Nephron (organoid): ENCODE data around the gene LTB.
A peak's percentile ranks its signal among the peaks of the same experiment; 100 is the strongest.

Source experiments
- H3K27ac Mint-ChIP-seq, 3 experiments: 2 replicates each; pipeline ENCODE4 v1.8.0; 2020; ENCODE audit warnings: mixed read lengths in 3 of 3, mild to moderate bottlenecking in 2 of 3, moderate library complexity in 1 of 3
- H3K27me3 Mint-ChIP-seq: 2 replicates; pipeline ENCODE4 v1.8.0; 2021; ENCODE audit warnings: low read depth, mild to moderate bottlenecking, moderate library complexity, mixed read lengths
- H3K36me3 Mint-ChIP-seq: 2 replicates; pipeline ENCODE4 v1.8.0; 2020; ENCODE audit warnings: low read depth, mixed read lengths
- H3K4me1 Mint-ChIP-seq: 2 replicates; pipeline ENCODE4 v1.8.0; 2020; ENCODE audit warnings: mixed read lengths
- H3K4me3 Mint-ChIP-seq, 3 experiments: 2 replicates each; pipeline ENCODE4 v1.8.0; 2020; ENCODE audit warnings: mild to moderate bottlenecking in 3 of 3, mixed read lengths in 3 of 3, moderate library complexity in 2 of 3
- H3K9me3 Mint-ChIP-seq: 2 replicates; pipeline ENCODE4 v1.8.0; 2020; ENCODE audit warnings: mixed read lengths
- TF ChIP-seq, protein P1 (sequence below), 3 experiments: fragments of 200-600 bp; sonication (generic); IDR thresholded peaks; one replicate each; pipeline ENCODE4 v1.5.0; 2021; ENCODE audit warnings: antibody characterized with exemption in 3 of 3; ENCODE audit not compliant: unreplicated experiment in 3 of 3

LTB gene

DNA sequence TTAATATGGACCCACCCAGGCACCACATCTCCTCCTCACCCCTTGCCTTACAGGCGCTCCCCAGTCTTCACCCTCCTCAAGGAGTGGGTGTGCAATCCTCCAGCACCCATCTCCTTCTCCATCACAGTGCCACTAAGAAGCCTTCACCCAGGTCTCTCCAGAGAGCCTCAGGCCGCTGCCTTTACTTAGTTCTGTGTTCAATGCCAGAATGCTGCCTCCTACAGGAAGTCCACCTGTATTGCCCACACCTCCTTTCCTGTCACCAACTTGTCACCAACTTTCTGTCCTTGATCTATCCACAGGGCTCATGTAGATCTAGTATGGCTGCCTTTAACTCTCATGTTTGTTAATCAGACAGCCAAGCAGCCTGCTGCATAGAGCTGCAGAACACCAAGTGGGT lies 3.3 kb upstream of the LTB start:
- no peaks in the 10 kb centered on the region for H3K36me3 Mint-ChIP-seq
- H3K9me3 Mint-ChIP-seq, result no peaks in the 10 kb centered on the region
- peaks cover 31% of the 10 kb centered on the region for H3K4me1 Mint-ChIP-seq
- peaks cover 11% of the 10 kb centered on the region for H3K27me3 Mint-ChIP-seq
- peak overlapping the region in 1 of 3 experiments; percentile 71 for H3K27ac Mint-ChIP-seq
- H3K4me3 Mint-ChIP-seq, result peak overlapping the region in 1 of 3 experiments; percentile 35
- TF ChIP-seq, protein P1, sequence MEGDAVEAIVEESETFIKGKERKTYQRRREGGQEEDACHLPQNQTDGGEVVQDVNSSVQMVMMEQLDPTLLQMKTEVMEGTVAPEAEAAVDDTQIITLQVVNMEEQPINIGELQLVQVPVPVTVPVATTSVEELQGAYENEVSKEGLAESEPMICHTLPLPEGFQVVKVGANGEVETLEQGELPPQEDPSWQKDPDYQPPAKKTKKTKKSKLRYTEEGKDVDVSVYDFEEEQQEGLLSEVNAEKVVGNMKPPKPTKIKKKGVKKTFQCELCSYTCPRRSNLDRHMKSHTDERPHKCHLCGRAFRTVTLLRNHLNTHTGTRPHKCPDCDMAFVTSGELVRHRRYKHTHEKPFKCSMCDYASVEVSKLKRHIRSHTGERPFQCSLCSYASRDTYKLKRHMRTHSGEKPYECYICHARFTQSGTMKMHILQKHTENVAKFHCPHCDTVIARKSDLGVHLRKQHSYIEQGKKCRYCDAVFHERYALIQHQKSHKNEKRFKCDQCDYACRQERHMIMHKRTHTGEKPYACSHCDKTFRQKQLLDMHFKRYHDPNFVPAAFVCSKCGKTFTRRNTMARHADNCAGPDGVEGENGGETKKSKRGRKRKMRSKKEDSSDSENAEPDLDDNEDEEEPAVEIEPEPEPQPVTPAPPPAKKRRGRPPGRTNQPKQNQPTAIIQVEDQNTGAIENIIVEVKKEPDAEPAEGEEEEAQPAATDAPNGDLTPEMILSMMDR (IDR thresholded peaks at IDR 0.05; ENCODE audit: unreplicated experiment in 3 of 3), result no peak

DNA sequence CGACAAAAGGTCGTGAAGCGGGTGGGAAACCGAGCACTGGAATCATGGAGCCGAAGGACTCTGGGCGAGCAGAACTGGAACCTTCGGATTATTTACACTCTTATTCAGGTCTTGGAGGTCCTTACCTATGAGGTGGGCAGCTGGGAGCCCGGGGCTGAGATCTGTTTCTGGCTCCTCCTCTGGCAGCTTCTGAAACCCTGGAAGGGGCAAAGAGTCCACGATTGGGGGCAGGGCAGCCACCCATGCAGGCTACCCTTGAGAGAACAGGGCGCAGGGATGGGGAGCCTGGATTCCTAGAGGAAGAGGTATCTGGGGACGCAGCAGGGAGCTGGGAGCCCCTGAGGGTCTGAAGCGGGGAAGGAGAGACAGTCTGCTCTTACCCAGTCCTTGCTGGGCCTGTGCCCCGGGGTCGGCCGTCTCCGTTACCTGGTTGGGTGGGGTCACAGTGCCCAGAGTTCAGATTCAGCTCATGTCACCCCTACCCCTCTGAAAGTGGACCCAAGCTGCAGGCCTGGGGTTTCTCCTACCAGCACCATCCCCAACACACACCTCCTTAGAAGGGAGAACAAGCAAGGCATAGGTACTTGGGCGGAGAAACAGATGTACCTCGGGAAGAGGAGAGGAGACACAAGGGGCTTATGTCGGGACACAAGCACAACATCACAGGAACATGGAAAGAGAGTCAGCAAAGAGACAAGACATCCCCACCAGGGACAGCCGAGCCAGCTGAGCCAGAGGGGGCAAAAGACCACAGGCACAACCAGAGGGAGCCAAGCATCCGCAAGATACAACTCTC lies 592 bp downstream of the LTB start:
- H3K36me3 Mint-ChIP-seq, result no peaks in the 10 kb centered on the region
- peaks cover 21% of the 10 kb centered on the region for H3K4me1 Mint-ChIP-seq
- H3K27ac Mint-ChIP-seq, result peak overlapping the region; percentile 81 to 89 (median 89)
- H3K4me3 Mint-ChIP-seq, result peak overlapping the region; percentile 94 to 96 (median 95)
- TF ChIP-seq, protein P1 (IDR thresholded peaks at IDR 0.05; ENCODE audit: unreplicated experiment in 3 of 3), result no peak
- peaks cover 6% of the 10 kb centered on the region for H3K27me3 Mint-ChIP-seq
- H3K9me3 Mint-ChIP-seq, result no peaks in the 10 kb centered on the region

DNA sequence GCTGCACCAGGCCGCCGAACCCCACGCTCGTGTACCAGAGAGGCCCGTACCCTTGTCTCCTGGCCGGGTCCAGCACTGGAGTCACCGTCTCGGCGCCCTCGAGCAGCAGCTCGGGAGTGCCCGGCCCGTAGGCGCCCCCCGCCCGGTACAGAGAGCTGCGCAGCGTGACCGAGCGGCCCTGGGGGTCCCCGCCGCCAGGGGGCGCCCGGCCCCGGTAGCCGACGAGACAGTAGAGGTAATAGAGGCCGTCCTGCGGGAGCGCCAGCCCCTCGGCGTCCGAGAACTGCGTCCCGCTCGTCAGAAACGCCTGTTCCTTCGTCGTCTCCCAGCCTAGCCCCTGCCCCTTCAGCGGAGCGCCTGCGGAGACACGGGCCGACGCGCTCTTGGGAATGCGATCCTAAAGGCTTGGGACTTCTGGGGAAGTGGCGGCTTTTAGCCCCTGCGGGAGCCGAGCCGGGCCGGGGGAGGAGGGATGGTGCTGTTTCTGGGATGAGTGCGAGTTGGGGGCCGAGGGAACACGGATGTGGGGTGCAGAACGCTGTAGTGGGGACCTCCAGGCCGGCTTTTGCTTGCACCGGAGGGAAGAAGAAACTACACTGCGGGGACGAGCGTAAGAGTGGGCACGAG lies 1.3 kb downstream of the LTB start:
- peaks cover 20% of the 10 kb centered on the region for H3K4me1 Mint-ChIP-seq
- peaks cover 6% of the 10 kb centered on the region for H3K27me3 Mint-ChIP-seq
- H3K9me3 Mint-ChIP-seq, result no peaks in the 10 kb centered on the region
- H3K36me3 Mint-ChIP-seq, result no peaks in the 10 kb centered on the region
- TF ChIP-seq, protein P1 (IDR thresholded peaks at IDR 0.05; ENCODE audit: unreplicated experiment in 3 of 3), result peak; percentile 96 to 98 (median 98)
- peak overlapping the region; percentile 81 to 89 (median 89) for H3K27ac Mint-ChIP-seq
- H3K4me3 Mint-ChIP-seq, result peak overlapping the region; percentile 94 to 96 (median 95)

DNA sequence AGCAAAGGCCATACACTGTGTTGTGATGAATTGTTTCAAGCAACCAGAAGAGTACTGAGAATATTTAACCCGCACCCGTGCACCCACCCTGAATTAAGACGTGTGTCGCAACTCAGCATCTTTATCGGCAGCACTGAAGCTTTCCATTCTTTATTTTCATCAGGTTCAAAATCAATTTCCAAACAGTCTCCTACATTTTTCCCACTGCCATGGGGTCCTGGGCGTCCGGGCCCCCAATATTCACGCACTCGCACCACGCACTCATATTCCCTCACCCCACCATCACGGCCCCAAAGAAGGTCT lies 1.8 kb downstream of the LTB start:
- Mint-ChIP-seq H3K27me3 (peaks cover 6% of the 10 kb centered on the region), H3K9me3 (no peaks in the 10 kb centered on the region), H3K27ac (peak overlapping the region in 2 of 3 experiments; percentile 6 to 81), H3K4me3 (peak overlapping the region; percentile 94 to 96 (median 95)), H3K36me3 (no peaks in the 10 kb centered on the region), H3K4me1 (peaks cover 16% of the 10 kb centered on the region)
- TF ChIP-seq, protein P1 (IDR thresholded peaks at IDR 0.05; ENCODE audit: unreplicated experiment in 3 of 3), result no peak

DNA sequence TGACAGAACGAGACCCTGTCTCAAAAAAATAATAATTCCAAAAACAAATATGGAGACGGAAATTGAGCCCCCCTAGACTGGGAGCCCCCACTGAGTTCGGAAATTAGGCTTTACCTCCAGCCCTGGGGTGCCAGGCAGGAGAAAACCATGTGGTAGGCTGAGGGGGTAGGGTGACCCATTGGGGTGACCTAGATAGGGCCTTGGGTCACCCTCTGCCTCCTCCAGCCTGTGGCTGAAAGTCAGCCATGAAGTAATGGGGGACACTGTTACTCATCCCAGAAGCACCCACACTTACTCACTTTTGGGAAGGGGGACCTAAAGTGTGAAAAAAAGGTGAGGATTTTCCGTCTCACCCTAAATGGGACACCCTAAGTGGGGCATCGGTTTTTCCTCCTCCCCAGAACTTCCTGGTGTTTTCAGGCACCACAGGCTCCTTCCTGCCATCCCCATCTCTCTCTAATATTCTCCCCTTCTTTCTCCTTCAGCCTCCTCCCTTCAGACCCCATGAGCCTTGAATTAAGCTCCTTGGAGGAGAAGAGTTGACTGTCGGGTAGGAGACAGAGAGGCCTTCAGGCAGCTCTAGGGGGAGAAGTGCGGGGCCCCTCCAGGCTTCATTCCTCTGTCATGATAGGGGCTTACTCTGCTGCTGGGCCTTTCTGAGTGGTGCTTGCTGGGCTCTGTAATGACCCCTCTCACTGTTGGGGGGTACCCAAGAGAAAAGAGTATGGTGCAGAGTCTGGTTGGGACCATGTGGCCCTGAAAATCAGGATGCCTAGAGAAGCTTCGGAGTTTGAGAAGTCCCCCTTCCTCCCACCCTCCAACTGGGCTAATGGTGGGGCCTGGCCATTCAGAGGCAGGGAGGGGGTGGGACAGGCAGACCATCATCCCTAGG lies 2.4 kb downstream of the LTB start:
- peaks cover 16% of the 10 kb centered on the region for H3K4me1 Mint-ChIP-seq
- H3K9me3 Mint-ChIP-seq, result no peaks in the 10 kb centered on the region
- H3K27ac Mint-ChIP-seq, result no peak overlapping the region
- peaks cover 6% of the 10 kb centered on the region for H3K27me3 Mint-ChIP-seq
- TF ChIP-seq, protein P1 (IDR thresholded peaks at IDR 0.05; ENCODE audit: unreplicated experiment in 3 of 3), result no peak
- no peaks in the 10 kb centered on the region for H3K36me3 Mint-ChIP-seq
- peak overlapping the region; percentile 94 to 96 (median 95) for H3K4me3 Mint-ChIP-seq
